GM18508 (cell line): ENCODE results near the gene PIP5K1C.

Experiments used
- ATAC-seq: cut with Tn5 transposase; IDR thresholded peaks from one replicate; pipeline ENCODE4 v1.9.1; 2021; ENCODE audit warnings: moderate number of reproducible peaks; ENCODE audit not compliant: insufficient read depth, unreplicated experiment

Gene PIP5K1C

DNA sequence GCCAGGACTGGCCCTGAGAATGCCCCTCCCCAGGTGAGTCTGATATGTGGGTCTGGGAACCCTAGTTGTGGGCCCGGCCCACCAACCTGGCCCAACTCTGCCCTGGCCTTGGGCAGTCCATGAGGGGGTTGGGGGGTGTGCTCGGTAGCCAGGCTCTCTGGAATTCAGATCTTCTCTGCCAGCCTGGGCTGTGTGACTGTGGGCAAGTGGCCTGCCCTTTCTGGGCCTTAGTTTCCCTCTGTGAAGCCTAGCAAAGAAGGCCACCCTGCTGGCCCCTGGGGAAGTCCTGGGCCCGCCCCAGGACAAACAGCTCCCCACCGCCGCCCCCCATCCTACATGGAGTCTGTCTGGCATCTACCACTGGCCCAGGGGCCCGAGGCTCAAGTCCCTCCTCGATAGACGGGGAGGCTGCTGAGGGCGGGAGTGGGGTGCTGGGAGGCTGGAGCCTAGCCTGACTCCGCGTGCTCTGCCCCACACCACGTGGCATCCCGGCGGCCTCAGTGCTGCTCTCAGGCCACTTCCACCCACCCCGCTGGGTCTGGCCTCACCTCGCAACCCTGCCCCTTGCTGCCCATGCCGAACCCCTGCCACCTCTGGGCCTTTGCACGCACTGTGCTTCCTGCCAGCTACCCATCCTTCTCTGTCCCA, 85.3 kb downstream of the PIP5K1C start:
- ATAC-seq: no peak

DNA sequence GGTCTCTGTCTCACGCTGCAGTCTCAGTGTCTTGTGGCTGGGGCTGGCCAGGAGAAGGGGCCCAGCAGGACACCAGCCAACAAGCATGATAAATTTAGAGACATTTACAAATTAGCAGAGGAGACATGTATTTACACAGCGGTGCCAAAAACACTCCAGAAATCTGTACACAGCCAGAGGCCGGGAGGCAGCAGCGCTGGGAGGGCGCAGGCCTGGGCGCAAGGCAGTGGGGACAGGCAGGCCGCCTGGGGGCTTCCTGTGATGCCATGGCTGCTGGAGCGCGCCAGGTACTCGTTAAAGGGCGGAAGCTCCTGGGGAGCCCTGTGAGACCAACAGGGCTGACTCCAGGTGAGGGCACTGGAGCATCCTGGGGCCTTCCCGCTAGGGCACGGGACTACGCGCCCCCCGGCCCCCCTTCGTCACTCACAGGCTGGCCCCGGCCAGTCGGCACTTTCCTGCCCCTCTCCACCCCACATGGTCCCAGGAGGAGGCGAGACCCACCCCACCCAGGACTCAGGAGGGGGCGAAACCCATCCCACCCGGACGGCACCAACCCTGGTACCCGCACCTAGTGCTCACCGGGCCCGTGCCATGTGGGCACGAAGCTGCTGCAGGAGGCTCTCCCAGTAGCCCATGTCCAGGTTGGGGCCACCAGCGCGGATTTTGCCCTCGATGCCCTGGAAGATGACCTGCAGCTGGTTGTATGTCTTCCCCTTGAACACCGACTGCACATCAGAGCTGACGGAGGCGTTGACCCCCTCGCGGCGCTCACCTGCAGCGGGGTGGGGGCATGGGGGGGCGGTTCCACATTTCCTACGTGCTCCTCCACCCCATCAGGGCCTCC, 86.2 kb downstream of the PIP5K1C start:
- ATAC-seq: no peak

DNA sequence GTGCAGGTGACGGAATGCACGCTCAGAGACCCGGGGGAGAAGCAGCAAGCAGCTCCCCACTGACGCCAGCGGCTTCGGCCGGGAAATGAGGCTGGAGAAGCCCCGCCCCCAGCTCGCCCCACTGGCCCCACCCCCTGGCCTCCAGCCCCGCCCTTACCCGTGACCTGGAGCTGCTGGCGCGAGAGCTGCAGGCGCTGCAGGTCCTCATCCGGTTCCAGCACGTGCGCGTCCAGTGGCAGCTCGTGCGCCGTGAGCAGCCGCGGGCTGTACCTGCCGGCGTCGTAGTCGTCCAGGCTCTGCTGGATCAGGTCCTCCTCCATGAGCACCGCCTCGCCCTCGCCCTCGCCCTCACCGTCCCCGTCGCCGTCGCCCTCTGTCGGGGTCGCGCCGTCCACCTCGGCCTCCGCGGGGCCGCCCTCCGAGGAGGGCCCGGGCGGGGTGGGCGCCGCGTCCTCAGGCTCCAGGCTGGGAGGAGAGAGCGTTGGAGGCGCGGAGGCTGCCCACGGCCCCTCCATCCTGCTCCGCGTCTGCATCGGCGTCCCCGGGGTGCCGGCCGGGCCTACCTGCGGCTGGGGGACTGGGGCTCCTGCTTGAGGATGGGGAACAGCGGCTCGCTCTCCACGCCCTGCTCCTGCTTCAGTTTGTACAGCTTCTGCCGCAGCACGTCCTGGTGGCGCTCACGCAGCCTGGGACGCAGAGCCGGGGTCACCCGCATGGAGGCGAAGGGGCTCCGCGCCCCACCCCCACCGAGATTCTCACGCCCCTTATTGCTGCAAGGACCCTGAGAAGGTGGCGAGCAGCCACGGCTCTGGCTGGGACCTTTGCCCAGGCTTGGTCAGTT, 87.1 kb downstream of the PIP5K1C start:
- ATAC-seq: no peak

DNA sequence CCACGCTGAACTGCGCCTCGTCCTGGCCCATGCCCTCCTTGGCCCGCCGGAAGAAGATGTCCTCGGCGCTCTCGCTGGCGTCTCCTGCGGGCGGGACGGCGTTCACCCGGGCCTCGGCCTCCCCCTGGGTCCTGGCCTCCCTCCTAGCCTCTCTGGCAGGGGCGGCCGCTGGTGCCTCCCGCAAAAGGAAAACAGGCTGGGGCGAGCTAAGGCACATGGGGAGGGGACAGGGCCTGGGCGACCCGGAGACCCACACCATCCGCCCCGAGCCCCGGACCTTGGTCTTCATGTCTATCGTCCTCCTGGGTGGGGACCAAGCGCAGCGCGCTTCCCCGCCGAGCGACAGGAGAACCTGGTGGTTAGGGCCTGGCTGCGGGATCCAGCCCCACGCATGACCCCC, 87.9 kb downstream of the PIP5K1C start:
- ATAC-seq: no peak

DNA sequence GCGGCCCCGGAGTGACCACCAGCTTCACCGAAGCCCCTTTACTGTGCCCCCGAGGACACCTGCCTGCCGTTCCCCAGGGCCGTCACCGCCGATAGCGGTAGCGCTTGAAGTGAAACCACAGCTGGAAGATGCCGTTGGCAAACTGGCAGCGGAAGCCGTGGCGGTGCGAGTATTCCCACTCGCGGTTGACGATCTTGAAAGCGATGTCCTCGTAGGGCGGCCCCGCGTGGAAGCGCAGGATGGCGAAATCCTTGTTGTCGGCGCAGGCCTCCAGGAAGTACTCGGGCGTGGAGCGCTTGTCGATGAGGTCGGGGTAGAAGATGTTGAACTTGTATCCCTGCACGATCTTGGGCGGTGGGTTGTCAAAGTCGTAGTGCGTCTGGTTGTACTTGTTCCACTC, 88.4 kb downstream of the PIP5K1C start:
- ATAC-seq: no peak

DNA sequence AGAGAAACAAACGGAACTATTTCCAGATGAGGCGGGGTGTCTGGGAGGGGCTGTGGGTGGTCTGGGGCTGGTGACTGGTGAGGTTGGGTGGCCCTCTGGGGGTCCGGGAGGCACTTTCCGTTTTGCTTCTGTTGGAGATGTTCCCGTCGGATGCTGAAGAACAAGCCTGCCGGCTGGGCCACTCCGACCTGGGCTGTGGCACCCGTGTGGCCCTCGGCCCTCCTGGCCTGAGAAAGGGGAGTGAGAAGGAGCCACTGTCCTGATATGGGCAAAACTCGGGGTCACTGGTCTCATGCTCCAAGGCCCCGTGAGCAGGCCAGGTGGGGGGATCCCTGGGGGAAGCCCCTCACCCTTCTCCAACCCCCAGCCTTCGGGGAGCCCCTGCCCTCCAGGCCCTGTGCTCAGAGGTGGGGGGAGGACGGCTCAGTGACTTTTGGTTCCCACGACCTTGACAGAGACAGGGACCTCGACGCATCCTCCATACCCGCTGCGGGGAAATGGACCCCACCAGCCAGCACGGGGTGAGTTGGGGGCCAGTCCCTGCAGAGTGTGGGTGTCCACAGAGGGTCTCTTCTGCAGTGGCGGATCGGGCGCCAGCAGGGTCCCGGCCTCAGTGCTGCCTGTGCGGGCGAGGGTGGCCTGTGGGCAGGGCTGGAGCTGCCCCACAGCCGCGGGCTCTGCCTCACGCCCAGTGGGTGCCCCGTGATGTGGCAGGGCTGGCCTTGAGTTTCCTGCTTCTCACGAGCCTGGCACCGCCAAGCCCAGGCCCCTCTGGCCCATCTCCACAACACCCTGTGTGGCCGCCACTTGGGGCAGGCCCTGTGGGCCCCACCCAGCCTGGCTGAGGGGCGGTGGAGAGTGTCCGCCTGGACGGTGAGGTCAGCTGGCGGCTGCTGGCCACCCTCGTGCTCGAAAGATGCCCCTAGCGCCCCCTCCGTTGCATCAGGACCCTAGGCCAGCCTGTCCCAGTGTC, 89.2 kb downstream of the PIP5K1C start:
- ATAC-seq: no peak

DNA sequence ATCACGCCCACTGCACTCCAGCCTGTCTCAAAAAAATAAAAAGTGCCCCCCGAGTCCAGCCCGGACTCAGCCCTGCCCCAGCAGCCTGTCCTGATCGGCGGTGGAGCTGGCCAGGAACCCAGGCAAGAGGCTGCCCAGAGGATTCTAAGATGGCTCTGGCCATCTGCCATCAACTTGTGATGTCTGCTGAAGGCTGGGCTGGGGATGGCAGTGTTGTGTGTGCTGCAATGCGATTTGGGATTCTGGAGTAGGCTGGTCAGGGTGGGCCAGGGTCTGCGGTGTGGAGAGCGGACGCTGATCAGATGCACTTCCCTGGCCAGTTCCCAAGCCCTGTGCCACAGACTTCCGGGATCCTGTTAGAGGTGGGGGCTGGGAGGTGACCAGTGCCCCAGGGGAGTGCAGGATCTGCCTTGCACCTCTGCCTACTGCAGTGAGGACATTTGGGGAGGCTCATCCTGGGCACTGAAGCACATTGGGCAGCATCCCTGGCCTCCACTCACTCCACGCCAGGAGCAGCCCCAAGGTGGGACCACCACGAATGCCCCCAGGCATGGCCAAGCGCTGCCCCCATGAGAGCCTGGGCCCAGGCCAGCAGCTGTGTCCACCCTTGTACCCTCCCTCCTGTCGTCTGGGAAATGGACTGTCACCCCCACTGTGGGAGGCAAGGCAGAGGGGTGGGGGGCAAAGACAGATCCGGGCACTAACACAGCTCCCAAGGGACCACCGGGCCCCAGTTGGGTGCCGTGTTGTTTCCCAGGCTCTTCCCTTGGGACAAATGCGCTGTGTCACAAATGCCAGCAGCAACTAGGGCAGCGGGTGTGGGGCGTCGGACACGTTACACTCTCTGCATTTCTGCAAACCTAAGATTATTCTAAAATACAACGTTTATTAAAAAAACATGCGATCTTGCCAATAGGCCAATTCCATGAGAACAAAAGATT, 90.2 kb downstream of the PIP5K1C start:
- ATAC-seq: no peak

DNA sequence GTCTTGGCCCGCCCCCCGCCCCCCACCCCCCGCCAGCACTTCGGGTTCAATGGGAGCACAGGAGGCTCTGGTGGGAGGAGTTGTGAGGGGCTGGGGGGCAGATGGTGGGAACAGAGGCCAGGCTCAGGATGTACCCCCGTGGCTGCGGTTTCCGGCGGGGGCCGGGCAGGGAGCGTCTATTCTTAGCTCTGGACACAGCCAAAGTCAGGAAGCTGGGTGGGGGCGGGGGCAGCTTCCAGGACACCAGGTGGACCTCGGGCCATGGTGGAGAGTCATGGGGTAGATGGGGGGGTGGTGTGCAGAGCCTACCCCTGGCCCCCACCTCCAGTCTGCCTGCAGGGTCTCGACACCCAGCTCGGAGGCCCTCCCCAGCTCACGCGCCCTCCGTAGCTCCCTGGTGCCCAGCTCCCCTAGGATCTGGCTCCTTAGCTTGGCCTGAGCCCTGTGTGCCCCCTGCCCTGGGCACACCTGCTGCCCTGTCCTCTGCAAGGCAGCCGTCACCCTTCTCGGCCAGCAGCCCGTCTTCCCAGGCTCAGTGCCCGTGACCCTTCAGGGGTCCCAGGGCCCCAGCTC, 91.4 kb downstream of the PIP5K1C start:
- ATAC-seq: no peak

DNA sequence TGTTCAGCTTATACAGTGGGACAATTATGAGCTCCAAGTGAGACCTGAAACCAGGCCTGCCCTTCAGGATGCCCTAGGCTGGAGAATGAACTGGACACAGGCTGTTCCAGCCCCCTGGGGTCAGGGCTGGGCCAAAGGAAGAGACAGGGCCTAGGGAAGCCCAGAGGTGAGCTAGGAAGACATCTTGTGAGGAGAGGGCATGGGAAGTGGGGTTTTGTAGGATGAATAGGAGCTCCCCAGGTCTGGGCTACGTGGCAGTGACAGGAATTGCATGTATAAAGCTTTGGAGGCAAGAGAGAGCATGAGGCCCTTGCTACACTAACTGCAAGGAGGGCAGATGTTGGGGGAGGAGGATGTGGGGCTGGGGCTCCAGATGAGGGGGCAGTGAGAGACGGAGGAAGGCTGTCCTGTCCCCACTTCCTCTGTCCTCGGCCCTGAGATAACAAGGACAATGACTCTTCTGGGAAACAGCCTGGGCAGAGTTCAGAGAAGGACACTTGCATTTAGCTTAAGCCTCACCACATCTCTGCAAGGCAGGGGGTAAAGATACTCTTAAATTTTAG, 92.1 kb downstream of the PIP5K1C start:
- no peak for ATAC-seq

DNA sequence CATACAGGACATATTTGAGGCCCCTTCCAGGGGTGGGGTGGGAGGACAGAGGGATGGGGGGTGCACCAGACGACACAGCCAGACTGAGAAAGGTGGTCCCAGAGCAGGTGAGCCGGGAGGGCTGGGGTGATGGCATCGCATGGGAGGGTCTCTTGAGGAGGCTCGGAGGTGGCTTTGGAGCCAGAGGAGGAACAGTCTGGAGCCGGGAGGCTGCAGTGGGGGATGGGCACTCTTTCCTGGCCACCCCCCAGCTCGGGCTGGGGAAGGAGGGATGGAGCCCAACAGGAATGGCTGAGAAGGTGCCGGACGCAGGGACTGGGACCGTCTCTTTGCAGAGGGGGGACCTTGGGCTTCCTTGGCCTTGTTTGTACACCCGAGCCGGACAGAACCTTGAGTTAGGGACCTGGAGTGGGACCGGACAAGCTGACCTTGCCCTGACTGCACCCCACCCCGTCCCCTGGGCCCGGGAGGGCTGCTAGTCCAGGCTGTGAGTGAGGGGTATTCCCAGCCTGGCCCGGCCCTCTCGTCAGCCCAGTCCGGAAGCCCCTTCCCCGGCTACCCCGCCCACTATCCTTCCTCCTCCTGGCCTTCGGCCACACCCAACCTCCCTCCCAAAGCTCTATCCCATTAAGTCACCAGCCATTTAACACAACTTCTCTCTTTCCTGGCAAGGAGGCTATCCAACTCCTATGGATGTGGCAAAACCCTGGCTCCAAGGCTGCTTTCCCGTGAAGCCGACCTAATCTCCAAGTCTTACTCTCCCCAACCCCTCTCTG, 92.8 kb downstream of the PIP5K1C start:
- ATAC-seq: no peak

DNA sequence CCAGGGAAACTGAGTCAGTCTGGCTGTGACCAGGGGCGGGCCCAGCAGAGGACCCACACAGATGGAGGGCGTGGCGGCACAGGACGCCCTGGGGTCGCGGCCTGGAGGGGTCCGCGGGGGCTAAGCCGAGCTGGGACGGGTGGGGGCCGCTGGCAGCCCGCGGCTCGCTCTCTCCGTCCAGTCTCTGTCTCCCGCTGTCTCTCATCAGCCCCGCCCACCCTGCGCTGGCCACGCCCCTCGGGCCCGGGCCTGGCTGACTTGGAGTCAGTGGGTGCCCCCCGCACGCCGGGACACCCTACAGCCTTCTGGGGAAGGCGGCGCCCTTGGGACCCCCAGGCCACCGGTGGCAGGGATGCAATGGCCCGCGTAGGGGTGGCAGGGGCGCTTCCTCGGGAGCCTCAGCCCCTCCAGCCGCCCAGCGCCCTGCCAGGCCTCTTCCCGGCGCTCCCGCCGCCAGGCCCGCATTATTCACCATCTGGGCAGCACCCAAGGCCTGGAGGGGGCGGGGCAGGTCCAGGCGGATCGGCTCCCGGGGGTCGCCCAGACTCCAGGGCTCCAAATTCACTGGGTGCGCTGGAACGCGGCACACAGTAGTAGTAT, 93.5 kb downstream of the PIP5K1C start, which contains the start of gene TBXA2R:
Gene TBXA2R, minus strand, starts transcription at position 186 of the 600 bp plus-strand sequence. CDS start 6,241 bp downstream, outside the sequence.
- no peak for ATAC-seq

DNA sequence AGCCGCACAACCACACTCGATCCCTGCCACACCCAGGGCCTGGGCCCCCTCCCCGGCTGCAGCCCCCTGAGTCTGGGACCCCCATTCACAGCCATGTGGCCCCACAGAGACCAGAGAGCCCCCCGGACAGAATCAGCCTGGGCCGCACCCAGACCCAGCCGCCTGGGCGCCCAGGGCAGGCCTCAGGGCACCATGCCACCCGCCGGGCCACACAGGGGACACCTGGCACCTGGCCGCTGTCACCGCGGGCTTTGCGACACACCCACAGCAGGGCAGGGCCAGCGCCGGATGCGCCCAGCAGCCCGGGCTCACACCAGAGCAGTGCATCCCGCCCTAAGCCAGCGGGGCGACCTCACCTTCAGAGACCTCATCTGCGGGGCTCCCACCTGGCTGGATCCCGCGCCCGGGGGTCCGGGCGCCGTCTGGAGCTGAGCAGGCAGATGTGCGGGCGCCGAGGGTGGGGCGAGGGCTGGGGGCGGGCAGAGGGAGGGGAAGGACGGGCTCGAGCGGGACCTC, 94.0 kb downstream of the PIP5K1C start:
- ATAC-seq: no peak

DNA sequence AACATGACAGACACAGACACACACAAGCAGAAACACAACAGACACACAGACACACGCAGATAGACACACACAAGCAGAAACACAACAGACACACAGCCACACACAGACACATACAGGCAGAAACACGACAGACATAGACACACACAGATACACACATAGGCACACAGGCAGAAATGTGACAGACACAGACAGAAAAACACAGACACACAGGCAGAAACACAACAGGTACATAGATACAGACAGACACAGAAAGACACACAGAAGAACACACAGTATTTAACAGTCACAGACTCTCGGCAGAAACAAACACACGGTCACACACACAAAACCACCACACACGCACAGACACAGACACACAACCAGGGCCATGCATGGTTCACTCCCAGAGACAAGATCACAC, 94.5 kb downstream of the PIP5K1C start:
- ATAC-seq: no peak

DNA sequence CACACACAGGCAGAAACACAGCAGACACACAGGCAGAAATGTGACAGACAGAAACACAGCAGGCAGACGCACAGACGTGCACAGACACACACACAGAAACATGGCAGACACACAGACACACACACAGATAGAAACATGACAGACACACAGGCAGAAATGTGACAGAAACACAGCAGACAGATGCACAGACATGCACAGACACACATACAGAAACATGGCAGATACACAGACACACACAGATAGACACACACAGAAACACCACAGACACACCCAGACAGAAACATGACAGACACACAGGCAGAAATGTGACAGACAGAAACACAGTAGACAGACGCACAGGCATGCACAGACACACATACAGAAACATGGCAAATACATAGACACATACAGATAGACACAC, 94.9 kb downstream of the PIP5K1C start:
- ATAC-seq: no peak

DNA sequence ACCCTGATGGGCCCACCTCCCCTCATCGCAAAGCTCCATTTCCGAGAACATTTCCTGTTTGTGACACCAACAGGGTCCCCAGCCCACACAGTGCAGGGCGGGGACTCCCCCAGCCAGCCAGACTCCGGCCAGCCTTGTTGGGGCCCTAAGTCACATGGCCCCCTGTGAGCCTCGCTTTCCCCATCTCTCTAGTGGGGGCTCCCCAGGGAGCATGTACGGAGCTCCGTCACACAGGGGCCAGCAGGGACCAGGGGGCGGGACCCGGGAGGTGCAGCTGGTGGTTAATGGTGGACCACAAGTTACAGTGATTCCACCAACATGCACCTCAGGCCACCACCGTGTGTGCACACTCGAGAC, 95.3 kb downstream of the PIP5K1C start:
- ATAC-seq: no peak

DNA sequence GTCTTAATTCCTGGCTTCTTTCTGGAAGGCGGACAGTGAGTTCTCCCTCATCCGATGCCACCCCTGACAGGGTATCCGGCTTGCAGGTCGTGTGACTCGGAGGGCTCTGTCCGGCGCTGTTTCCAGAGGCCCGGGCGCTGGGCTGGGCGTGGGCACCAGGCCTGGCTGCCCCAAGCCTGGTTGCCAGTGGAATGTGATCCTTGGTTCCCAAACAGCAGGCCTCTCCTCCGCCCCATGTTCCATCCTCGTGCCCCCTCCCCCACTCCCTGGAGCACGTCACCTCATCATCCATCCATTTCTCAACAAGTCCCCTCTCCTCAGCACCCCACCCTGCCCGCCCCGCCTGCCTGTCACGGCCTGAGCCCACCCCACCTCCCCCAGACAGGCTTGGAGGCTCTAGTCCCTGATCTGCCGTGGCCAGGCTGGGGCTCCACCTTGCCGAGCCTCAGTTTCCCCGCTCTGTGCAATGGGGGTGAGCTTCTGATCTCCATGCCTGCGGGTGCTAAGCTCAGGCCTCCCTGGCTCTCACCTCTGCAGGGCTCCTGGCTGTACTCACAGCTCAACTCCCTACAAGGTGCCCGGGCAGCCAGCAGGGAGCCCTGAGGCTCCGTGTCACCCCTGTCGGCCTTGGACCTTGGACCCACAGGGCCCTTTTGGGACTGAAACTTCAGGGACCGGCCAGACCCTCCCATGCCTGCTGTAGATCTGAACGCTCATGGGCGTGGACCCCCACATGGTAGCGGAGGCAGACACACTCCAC, 95.9 kb downstream of the PIP5K1C start:
- no peak for ATAC-seq
